Psoas muscle (tissue), 8 donors: ENCODE results near the gene CASK. TPM values are rescaled to one million over a fixed set of nuclear protein-coding genes. Genes with fewer than 3 reads are reported as not detected.

Experiments
- ATAC-seq, 4 donors: fragments of 200-7000 bp; cut with Tn5 transposase; one replicate each; pipeline ENCODE4 v1.9.1; 2020; ENCODE audit warnings: moderate library complexity in 3 of 4, mild to moderate bottlenecking in 2 of 4
- DNase-seq, 2 donors: peaks; one replicate each; pipeline ENCODE4 v3.0.0-alpha.2; 2020
- H3K27ac ChIP-seq: fragments of 200-600 bp; one replicate; pipeline ENCODE4 v1.8.0; 2022
- H3K27me3 ChIP-seq, 3 donors: fragments of 200-600 bp in 1 of 3; one replicate each; pipeline versions ENCODE4 v1.6.1 to v1.8.0; 2013 to 2022; ENCODE audit warnings: low read length in 2 of 3, mild to moderate bottlenecking in 2 of 3, moderate library complexity in 1 of 3; ENCODE audit not compliant: insufficient read depth in 3 of 3
- H3K36me3 ChIP-seq, 2 donors: fragments of 200-600 bp in 1 of 2; one replicate each; pipeline versions ENCODE4 v1.6.1 to v1.8.0; 2013 to 2022; ENCODE audit warnings: low read depth in 1 of 2, mild to moderate bottlenecking in 1 of 2, moderate library complexity in 1 of 2; ENCODE audit not compliant: insufficient read depth in 1 of 2
- H3K4me1 ChIP-seq: fragments of 200-600 bp; one replicate; pipeline ENCODE4 v1.8.0; 2022
- H3K4me3 ChIP-seq: fragments of 200-600 bp; one replicate; pipeline ENCODE4 v1.8.0; 2022; ENCODE audit warnings: mild to moderate bottlenecking
- H3K9me3 ChIP-seq: fragments of 200-600 bp; one replicate; pipeline ENCODE4 v1.8.0; 2022
- CTCF ChIP-seq: fragments of 200-600 bp; IDR thresholded peaks from one replicate; pipeline ENCODE4 v1.8.0; 2022; ENCODE audit warnings: antibody characterized with exemption
- WGBS, 3 donors: extraction: QIAGEN DNeasy Blood & Tissue Kit; methylation state at CpG; one replicate each; pipeline versions ENCODE4 v1.1.6 to v1.1.7; 2013; 5-methylcytosine and 5-hydroxymethylcytosine counted together
- intact Hi-C, 2 donors: fragments of 100-400 bp; cut with DNase I; formaldehyde crosslinking; loops; one replicate each; pipeline versions ENCODE4 v1.11.0 to v1.14.2; 2022
- polyA plus RNA-seq, 3 donors: library from polyadenylated mRNA; stranded (reverse); fragments of 200-250 nt; gene quantifications; one replicate each; pipeline ENCODE4 v1.2.3, GENCODE V29; 2013
- total RNA-seq, 4 donors: library from RNA; stranded (reverse); fragmentation: NEBNext Ultra II Directional in 2 of 4; extraction: Animal tissue kit (Norgen Biotek cat#: 25700) in 2 of 4; gene quantifications; one replicate each; pipeline versions ENCODE4 v1.2.1 to v1.2.4, GENCODE V29; 2021 to 2023
- donor health status: healthy with polysubstance abuse.
- donor health status: DM: no; HTN: no; CAD: no; lungs with moderate emphysema.
- donor health status: Bipolar disorder and iron deficiency.
- donor health status: healthy.
- donor health status: DM: yes; HTN: yes; CAD: no.
- donor health status: DM: no; HTN: no; CAD: no.
- donor health status: DM: no; HTN: no; CAD: no.
- donor health status: DM: yes; HTN: yes; CAD: no.

The CASK gene
- total and polyA plus RNA-seq, 7 donors: 2.8 to 19.4 (median 9.7) TPM

- 31 to 47% (median 43%) methylated on average over 11 to 12 of the region's 12 CpGs for WGBS, 3 donors
- ATAC-seq (no peak), DNase-seq (no peak)
- Histone ChIP-seq H3K27me3 (peaks cover 0 to 6% (median 0%) of the 10 kb centered on the region in 3 donors), H3K4me3 (no peak overlapping the region), H3K36me3 (no peaks in the 10 kb centered on the region), H3K4me1 (no peaks in the 10 kb centered on the region), H3K27ac (no peak overlapping the region), H3K9me3 (no peaks in the 10 kb centered on the region)
- intact Hi-C loops: no loop called here
- TF ChIP-seq CTCF: no peak
Measured at GRCh38 chrX:41475591-41476241, 447.6 kb downstream of the CASK start.

GRCh38 chrX:41475191-41475590 lies 448.2 kb downstream of the CASK start:
- no peak for TF ChIP-seq CTCF
- no peak for DNase-seq
- Histone ChIP-seq H3K9me3 (no peaks in the 10 kb centered on the region), H3K27ac (no peak overlapping the region), H3K36me3 (no peaks in the 10 kb centered on the region), H3K27me3 (peaks cover 0 to 6% (median 0%) of the 10 kb centered on the region in 3 donors), H3K4me1 (no peaks in the 10 kb centered on the region), H3K4me3 (no peak overlapping the region)
- WGBS, 3 donors: 51 to 79% (median 69%) methylated on average over 6 of the region's 6 CpGs
- ATAC-seq: no peak
- intact Hi-C loops: no loop called here

GRCh38 chrX:41474726-41475100 lies 448.6 kb downstream of the CASK start:
- Histone ChIP-seq H3K36me3 (no peaks in the 10 kb centered on the region), H3K27me3 (peaks cover 0 to 6% (median 0%) of the 10 kb centered on the region in 3 donors), H3K4me3 (no peak overlapping the region), H3K27ac (no peak overlapping the region), H3K9me3 (no peaks in the 10 kb centered on the region), H3K4me1 (peaks cover under 1% of the 10 kb centered on the region)
- ATAC-seq (no peak), DNase-seq (no peak)
- intact Hi-C loops: no loop called here
- no peak for TF ChIP-seq CTCF
- 83 to 90% (median 84%) methylated on average over 12 to 16 of the region's 16 CpGs for WGBS, 3 donors

GRCh38 chrX:41473936-41474725 lies 449.2 kb downstream of the CASK start:
- Histone ChIP-seq H3K27ac (no peak overlapping the region), H3K27me3 (peaks cover 0 to 6% (median 0%) of the 10 kb centered on the region in 3 donors), H3K9me3 (no peaks in the 10 kb centered on the region), H3K4me3 (no peak overlapping the region), H3K4me1 (peaks cover 6% of the 10 kb centered on the region), H3K36me3 (no peaks in the 10 kb centered on the region)
- intact Hi-C loops: no loop called here
- 92 to 96% (median 96%) methylated on average over 35 to 91 of the region's 91 CpGs for WGBS, 3 donors
- ATAC-seq: no peak
- TF ChIP-seq CTCF: no peak
- DNase-seq: no peak
